SK-N-SH (cell line): ENCODE results near the gene LETM1. TPM values are rescaled to one million over a fixed set of nuclear protein-coding genes. Genes with fewer than 3 reads are reported as not detected.

ENCODE experiments used
- CTCF ChIA-PET: fragments of 300-600, 350-600 bp; formaldehyde crosslinking; extraction: SDS; loops from one replicate; lab custom pipeline; 2021; lab: Yijun Ruan, JAX
- POLR2A ChIA-PET: fragments of 350-600 bp; sonication (Branson Sonifier 250); formaldehyde crosslinking; extraction: SDS; loops from one replicate; lab custom pipeline; 2020; ENCODE audit warnings: antibody characterized with exemption, inconsistent platforms; lab: Yijun Ruan, JAX
- DNase-seq: peaks from one replicate; pipeline ENCODE4 v3.0.0; 2012
- H2AFZ ChIP-seq: fragments of 200-600 bp; sonication (generic); 2 replicates; pipeline ENCODE4 v1.8.1; 2016; ENCODE audit warnings: antibody characterized with exemption, mild to moderate bottlenecking, low read depth
- H3F3A ChIP-seq: fragments of 200-600 bp; sonication (generic); replicated peaks from 2 replicates; pipeline ENCODE3; 2016; ENCODE audit warnings: antibody characterized with exemption, mild to moderate bottlenecking; ENCODE audit not compliant: insufficient read depth
- H3K27ac ChIP-seq, 2 experiments: fragments of 200-500 bp in 1 of 2; fragments of 200-600 bp in 1 of 2; sonication (Bioruptor generic) in 1 of 2; sonication (generic), shearing (Covaris generic) in 1 of 2; 2 replicates each; pipeline versions ENCODE4 v1.5.1 to v1.6.1; 2014 to 2016; ENCODE audit warnings: low read depth in 2 of 2, inconsistent platforms in 1 of 2, low read length in 1 of 2, mild to moderate bottlenecking in 1 of 2, mixed read lengths in 1 of 2
- H3K27me3 ChIP-seq: fragments of 200-600 bp; sonication (generic), shearing (Covaris generic); 2 replicates; pipeline ENCODE4 v1.6.1; 2016; ENCODE audit warnings: mixed run types; ENCODE audit not compliant: insufficient read depth
- H3K36me3 ChIP-seq, 2 experiments: fragments of 200-500 bp in 1 of 2; fragments of 200-600 bp in 1 of 2; sonication (Bioruptor generic) in 1 of 2; sonication (generic) in 1 of 2; replicated peaks in 1 of 2; 2 replicates each; pipeline versions ENCODE3 to v1.5.1; 2014 to 2016; ENCODE audit warnings: low read length in 1 of 2, mild to moderate bottlenecking in 1 of 2; ENCODE audit not compliant: insufficient read depth in 2 of 2, control insufficient read depth in 1 of 2
- H3K4me1 ChIP-seq, 2 experiments: fragments of 200-500 bp in 1 of 2; fragments of 200-600 bp in 1 of 2; sonication (Bioruptor generic) in 1 of 2; sonication (generic), shearing (Covaris generic) in 1 of 2; 2 replicates each; pipeline versions ENCODE4 v1.5.1 to v1.6.1; 2014 to 2016; ENCODE audit warnings: low read depth in 1 of 2, low read length in 1 of 2, mixed run types in 1 of 2; ENCODE audit not compliant: insufficient read depth in 2 of 2, control insufficient read depth in 1 of 2
- H3K4me2 ChIP-seq: fragments of 200-600 bp; sonication (generic), shearing (Covaris generic); 2 replicates; pipeline ENCODE4 v1.6.1; 2017; ENCODE audit warnings: mixed run types
- H3K4me3 ChIP-seq, 2 experiments: fragments of 200-500 bp in 1 of 2; fragments of 200-600 bp in 1 of 2; sonication (Bioruptor generic) in 1 of 2; sonication (generic), shearing (Covaris generic) in 1 of 2; 2 replicates each; pipeline versions ENCODE4 v1.5.1 to v1.8.1; 2014 to 2016; ENCODE audit warnings: low read depth in 2 of 2, inconsistent platforms in 1 of 2, low read length in 1 of 2, mild to moderate bottlenecking in 1 of 2, mixed read lengths in 1 of 2, moderate library complexity in 1 of 2
- H3K79me2 ChIP-seq: fragments of 200-600 bp; sonication (generic); 2 replicates; pipeline ENCODE4 v1.8.1; 2017; ENCODE audit warnings: mild to moderate bottlenecking; ENCODE audit not compliant: insufficient read depth
- H3K9ac ChIP-seq: fragments of 200-600 bp; sonication (generic); 2 replicates; pipeline ENCODE4 v1.6.1; 2017; ENCODE audit warnings: mixed run types
- H3K9me2 ChIP-seq: fragments of 200-600 bp; sonication (generic); 2 replicates; pipeline ENCODE4 v1.6.1; 2017; ENCODE audit warnings: mixed run types
- H3K9me3 ChIP-seq: fragments of 200-600 bp; sonication (generic); 2 replicates; pipeline ENCODE4 v1.6.1; 2017; ENCODE audit warnings: mixed run types, mild to moderate bottlenecking, moderate library complexity
- H4K20me1 ChIP-seq: fragments of 200-600 bp; sonication (generic); 2 replicates; pipeline ENCODE4 v1.6.1; 2017; ENCODE audit warnings: mild to moderate bottlenecking, mixed run types; ENCODE audit not compliant: insufficient read depth
- CHD2 ChIP-seq: fragments of 150-350 bp; IDR thresholded peaks from 2 replicates; pipeline ENCODE4 v1.6.1; 2018; ENCODE audit warnings: low read length; ENCODE audit not compliant: partially characterized antibody
- ELF1 ChIP-seq: IDR thresholded peaks from 2 replicates; pipeline ENCODE4 v1.4.0; 2012
- FOSL2 ChIP-seq: IDR thresholded peaks from 2 replicates; pipeline ENCODE4 v1.4.0; 2012; ENCODE audit warnings: low read depth, mild to moderate bottlenecking, moderate library complexity, borderline replicate concordance
- FOXJ3 ChIP-seq: sonication (generic); formaldehyde crosslinking; IDR thresholded peaks from 2 replicates; pipeline ENCODE4 v1.5.1; 2020; ENCODE audit warnings: mild to moderate bottlenecking, missing genetic modification reagents
- FOXM1 ChIP-seq: IDR thresholded peaks from 2 replicates; pipeline ENCODE4 v1.4.0; 2012; ENCODE audit warnings: low read depth, mild to moderate bottlenecking
- GABPA ChIP-seq: IDR thresholded peaks from 2 replicates; pipeline ENCODE4 v1.4.0; 2012; ENCODE audit warnings: low read depth, mild to moderate bottlenecking
- GATA2 ChIP-seq: sonication (generic); formaldehyde crosslinking; IDR thresholded peaks from 2 replicates; pipeline ENCODE4 v1.5.0; 2020; ENCODE audit warnings: mild to moderate bottlenecking, missing genetic modification reagents
- JUND ChIP-seq: IDR thresholded peaks from 2 replicates; pipeline ENCODE4 v1.4.0; 2012
- MEF2A ChIP-seq: IDR thresholded peaks from 2 replicates; pipeline ENCODE4 v1.4.0; 2012; ENCODE audit warnings: low read depth, borderline replicate concordance
- NFIC ChIP-seq: IDR thresholded peaks from 2 replicates; pipeline ENCODE4 v1.4.0; 2012; ENCODE audit warnings: borderline replicate concordance
- NRF1 ChIP-seq: IDR thresholded peaks from 2 replicates; pipeline ENCODE4 v1.6.1; 2012; ENCODE audit warnings: low read depth, mild to moderate bottlenecking, low read length
- PBX3 ChIP-seq: IDR thresholded peaks from 2 replicates; pipeline ENCODE4; 2012
- RAD21 ChIP-seq: IDR thresholded peaks from 2 replicates; pipeline ENCODE4 v1.6.1; 2012; ENCODE audit warnings: mild to moderate bottlenecking, low read length
- RCOR1 ChIP-seq: fragments of 150-350 bp; IDR thresholded peaks from 2 replicates; pipeline ENCODE4 v1.6.1; 2017; ENCODE audit warnings: antibody characterized with exemption, low read length
- RFX5 ChIP-seq: IDR thresholded peaks from 2 replicates; pipeline ENCODE4 v1.6.1; 2012; ENCODE audit warnings: mild to moderate bottlenecking, improper control_type of control experiment, low read length
- RXRA ChIP-seq: IDR thresholded peaks from 2 replicates; pipeline ENCODE4 v1.4.0; 2012; ENCODE audit warnings: low read depth, mild to moderate bottlenecking, borderline replicate concordance
- SIN3A ChIP-seq: IDR thresholded peaks from 2 replicates; pipeline ENCODE4 v1.6.1; 2012; ENCODE audit warnings: low read depth, mild to moderate bottlenecking, low read length, moderate library complexity, borderline replicate concordance
- SMC3 ChIP-seq: IDR thresholded peaks from 2 replicates; pipeline ENCODE4 v1.6.1; 2012; ENCODE audit warnings: low read depth, low read length, improper control_type of control experiment
- TAF1 ChIP-seq: IDR thresholded peaks from 2 replicates; pipeline ENCODE4 v1.6.1; 2012; ENCODE audit warnings: low read depth, mild to moderate bottlenecking, low read length, moderate library complexity, borderline replicate concordance
- TCF12 ChIP-seq: IDR thresholded peaks from 2 replicates; pipeline ENCODE4 v1.4.0; 2012
- YY1 ChIP-seq: IDR thresholded peaks from 2 replicates; pipeline ENCODE4 v1.4.0; 2012; ENCODE audit warnings: low read depth, mild to moderate bottlenecking
- ZBTB33 ChIP-seq: IDR thresholded peaks from 2 replicates; pipeline ENCODE4 v1.4.0; 2012; ENCODE audit warnings: low read depth, borderline replicate concordance
- WGBS: methylation state at CpG from one replicate; pipeline ENCODE4 v1.1.6; 2017; ENCODE audit warnings: low lambda C conversion rate; 5-methylcytosine and 5-hydroxymethylcytosine counted together
- polyA plus RNA-seq, 3 experiments: library from polyadenylated mRNA; depleted of rRNA; stranded (reverse); fragments of >200 nt; gene quantifications; 2 replicates each; pipeline ENCODE4 v1.2.3, GENCODE V29; 2012
- TF ChIP-seq, protein P1 (sequence below): IDR thresholded peaks from 2 replicates; pipeline ENCODE4 v1.4.0; 2012; ENCODE audit warnings: low read depth

LETM1 gene
- polyA plus RNA-seq, 1 of the 3 experiments (the other 2 are of a cell fraction): 25.8 TPM

DNA sequence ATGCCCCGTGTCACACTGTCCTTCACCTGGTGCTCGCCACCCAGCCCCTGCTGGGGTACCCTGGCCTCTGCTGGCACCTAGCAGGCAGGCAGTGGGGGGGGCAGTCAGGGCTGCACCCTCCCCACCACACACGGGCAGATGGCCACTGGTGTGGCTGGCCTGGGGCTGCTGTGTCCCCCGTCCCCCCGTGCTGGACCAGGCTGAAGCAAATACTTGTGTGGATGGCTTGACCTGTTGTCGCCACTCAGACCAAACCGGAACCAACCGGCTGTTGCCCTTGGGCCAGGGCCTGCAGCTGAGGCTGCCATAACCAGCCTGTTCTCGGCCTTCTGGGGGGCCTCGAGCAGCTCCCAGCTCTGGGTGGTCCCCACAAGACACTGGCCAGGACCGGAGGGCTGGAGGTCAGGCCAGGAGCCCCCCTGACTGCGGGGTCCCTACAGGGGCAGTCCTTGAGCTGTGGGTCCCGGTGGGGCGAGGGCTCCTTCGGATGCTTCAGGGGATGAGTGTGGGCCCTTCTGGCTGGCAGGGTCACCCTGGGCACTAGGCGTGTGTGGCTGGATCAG is 58.6 kb downstream of the LETM1 start:
- no peaks in the 10 kb centered on the region for H3K36me3 ChIP-seq
- H3K79me2 ChIP-seq: no peaks in the 10 kb centered on the region
- H3K9me3 ChIP-seq: no peaks in the 10 kb centered on the region
- H3K27me3 ChIP-seq: peaks cover 12% of the 10 kb centered on the region
- no peak overlapping the region for H3K4me3 ChIP-seq
- H3K9ac ChIP-seq: no peak overlapping the region
- H3K4me1 ChIP-seq: peaks cover 0 to 3% of the 10 kb centered on the region in 2 experiments; a peak in 1 of 4 replicates
- ChIA-PET CTCF (interaction anchor here (0.9 to 6.4 kb wide), 4 partner anchors 13 to 102 kb away, joined by 3 to 43 read pairs (median 20); no protein-coding TSS in a partner anchor), POLR2A (no interaction called here)
- H3K9me2 ChIP-seq: no peaks in the 10 kb centered on the region
- H3K27ac ChIP-seq: no peak overlapping the region
- no peak for TF ChIP-seq JUND
- no peak for TF ChIP-seq YY1
- TF ChIP-seq SIN3A: no peak
- TF ChIP-seq RXRA: no peak
- TF ChIP-seq GATA2: no peak
- no peak for TF ChIP-seq NRF1
- TF ChIP-seq NFIC: no peak
- TF ChIP-seq FOXJ3: no peak
- TF ChIP-seq MEF2A: no peak
- no peak for TF ChIP-seq RAD21
- TF ChIP-seq FOSL2: no peak
- TF ChIP-seq RFX5: no peak
- no peak for TF ChIP-seq ELF1
- TF ChIP-seq GABPA: no peak
- TF ChIP-seq PBX3: no peak
- no CpG with 5 or more reads among the region's 16 CpGs for WGBS
- DNase-seq: no peak
- no peaks in the 10 kb centered on the region for H3F3A ChIP-seq
- H4K20me1 ChIP-seq: 0 out of 2 replicates have a peak, but pooled peaks cover 6% of the 10 kb centered on the region
- H2AFZ ChIP-seq: no peak overlapping the region
- H3K4me2 ChIP-seq: no peak overlapping the region

DNA sequence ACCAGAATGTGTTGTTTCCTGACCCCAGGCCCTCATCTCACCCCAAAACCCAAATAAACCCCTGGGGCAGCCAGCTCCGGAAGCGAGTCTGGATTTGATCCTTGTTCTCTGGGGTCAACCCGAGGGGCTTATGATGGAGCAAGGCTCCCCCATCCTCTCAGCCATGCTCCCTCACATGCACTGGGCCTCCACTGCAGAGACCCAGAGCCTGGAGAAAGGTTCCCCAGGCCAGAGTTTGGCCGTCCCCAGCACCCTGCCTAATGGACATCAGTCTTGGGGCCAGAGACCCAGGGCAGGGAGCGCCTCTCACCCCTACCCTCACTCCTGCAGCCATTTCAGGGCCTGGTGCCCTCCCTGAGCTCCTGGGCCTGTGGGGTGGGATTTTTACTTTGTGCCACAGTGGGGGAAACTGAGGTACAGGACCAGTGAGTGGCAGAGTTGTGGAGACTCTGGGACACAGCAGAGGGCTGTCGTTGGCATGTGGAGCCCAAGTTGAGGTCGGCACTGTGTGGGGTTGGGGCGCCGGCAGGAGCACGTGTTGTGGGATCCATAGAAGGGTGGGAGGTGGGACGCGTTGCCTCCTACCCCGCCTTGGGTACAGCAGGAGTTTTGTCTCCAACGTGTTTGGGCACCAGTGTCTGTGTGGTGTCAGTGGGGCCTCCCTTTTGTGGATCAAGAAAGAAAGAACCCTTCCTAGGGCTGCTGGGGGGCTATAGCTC is 59.3 kb downstream of the LETM1 start:
- H3K27me3 ChIP-seq: peaks cover 12% of the 10 kb centered on the region
- H3K4me3 ChIP-seq: no peak overlapping the region
- no peaks in the 10 kb centered on the region for H3K36me3 ChIP-seq
- TF ChIP-seq TAF1 (no peak), YY1 (no peak), SMC3 (no peak), RCOR1 (no peak), ZBTB33 (no peak), RAD21 (no peak), JUND (no peak), FOXM1 (no peak), SIN3A (no peak), CHD2 (no peak), NRF1 (no peak), TCF12 (no peak)
- TF ChIP-seq, protein P1, sequence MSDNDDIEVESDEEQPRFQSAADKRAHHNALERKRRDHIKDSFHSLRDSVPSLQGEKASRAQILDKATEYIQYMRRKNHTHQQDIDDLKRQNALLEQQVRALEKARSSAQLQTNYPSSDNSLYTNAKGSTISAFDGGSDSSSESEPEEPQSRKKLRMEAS: no peak
- H3F3A ChIP-seq: no peaks in the 10 kb centered on the region
- no peak for DNase-seq
- H3K27ac ChIP-seq: no peak overlapping the region
- no peaks in the 10 kb centered on the region for H3K9me2 ChIP-seq
- no peaks in the 10 kb centered on the region for H3K79me2 ChIP-seq
- no peak overlapping the region for H3K4me2 ChIP-seq
- no peak overlapping the region for H3K9ac ChIP-seq
- H4K20me1 ChIP-seq: 0 out of 2 replicates have a peak, but pooled peaks cover 6% of the 10 kb centered on the region
- 87% methylated on average over 9 of the region's 14 CpGs for WGBS
- POLR2A ChIA-PET: no interaction called here
- CTCF ChIA-PET: interaction anchor here (1.2 to 6.4 kb wide), 4 partner anchors 11 to 103 kb away, joined by 3 to 43 read pairs (median 16); no protein-coding TSS in a partner anchor
- peaks cover 0 to 3% of the 10 kb centered on the region in 2 experiments; a peak in 1 of 4 replicates for H3K4me1 ChIP-seq
- no peaks in the 10 kb centered on the region for H3K9me3 ChIP-seq
- H2AFZ ChIP-seq: no peak overlapping the region
